Daoy (cell line): ENCODE data around the gene MAST2. TPM values are rescaled to one million over a fixed set of nuclear protein-coding genes. Genes with fewer than 3 reads are reported as not detected.

ENCODE experiments used
- DNase-seq: peaks from one replicate; pipeline ENCODE4 v3.0.0-alpha.2; 2015; ENCODE audit warnings: low read depth
- total RNA-seq: library from RNA; depleted of rRNA; stranded (reverse); fragments of >200 nt; shearing (Covaris generic); gene quantifications from 2 replicates; pipeline ENCODE4 v1.2.3, GENCODE V29; 2014; rRNA removed

MAST2 gene
- 10.7 and 17.1 TPM in 2 replicates for total RNA-seq

GRCh38 chr1:45803299-45803780 lies at the start of gene MAST2:
Gene MAST2, plus strand, starts transcription at chr1:45803612. Its CDS starts 284 bp downstream, at chr1:45803896.
- peak; percentile 97 for DNase-seq

GRCh38 chr1:45755697-45756096 lies 47.7 kb upstream of the MAST2 start:
- DNase-seq: no peak

GRCh38 chr1:45762291-45762690 lies 41.1 kb upstream of the MAST2 start:
- DNase-seq: no peak

- no peak for DNase-seq
These were observed 37.2 kb upstream of the MAST2 start for GRCh38 chr1:45765999-45766792.

- DNase-seq: peak; percentile 60
These were observed 36.4 kb upstream of the MAST2 start for GRCh38 chr1:45767035-45767434.

- DNase-seq: peak; percentile 81
These were observed 34.0 kb upstream of the MAST2 start for GRCh38 chr1:45769261-45769932.

GRCh38 chr1:45772971-45773370 lies 30.4 kb upstream of the MAST2 start:
- DNase-seq: no peak

- no peak for DNase-seq
These were observed 27.6 kb upstream of the MAST2 start for GRCh38 chr1:45775794-45776193.

GRCh38 chr1:45785583-45785982 lies 17.8 kb upstream of the MAST2 start:
- no peak for DNase-seq

GRCh38 chr1:45787905-45788304 lies 15.5 kb upstream of the MAST2 start:
- DNase-seq: no peak

- no peak for DNase-seq
These were observed 13.8 kb upstream of the MAST2 start for GRCh38 chr1:45789601-45790000.

GRCh38 chr1:45792744-45793143 lies 10.7 kb upstream of the MAST2 start:
- DNase-seq: no peak

- DNase-seq: no peak
These were observed 9.3 kb upstream of the MAST2 start for GRCh38 chr1:45793942-45794604.

- no peak for DNase-seq
These were observed 7.0 kb upstream of the MAST2 start for GRCh38 chr1:45796381-45796780.

GRCh38 chr1:45796946-45797345 lies 6.5 kb upstream of the MAST2 start:
- DNase-seq: no peak

GRCh38 chr1:45800899-45801298 lies 2.5 kb upstream of the MAST2 start:
- DNase-seq: no peak

GRCh38 chr1:45802343-45803298 lies 791 bp upstream of the MAST2 start:
- DNase-seq: peak; percentile 97

GRCh38 chr1:45803781-45804668 lies 613 bp downstream of the MAST2 start:
- peak; percentile 22 for DNase-seq

- no peak for DNase-seq
These were observed 1.2 kb downstream of the MAST2 start for GRCh38 chr1:45804669-45804969.

GRCh38 chr1:45806129-45806528 lies 2.7 kb downstream of the MAST2 start:
- no peak for DNase-seq

GRCh38 chr1:45809761-45810160 lies 6.3 kb downstream of the MAST2 start:
- no peak for DNase-seq
